ENCODE measurements around the gene UTY. TPM values are rescaled to one million over a fixed set of nuclear protein-coding genes. Genes with fewer than 3 reads are reported as not detected.

Gene UTY
- total and polyA plus RNA-seq, 9 of the 15 experiments (the other 6 are each of a cell fraction or from before 2014, with no cell fraction given): 0.09 TPM; not detected in 8

DNA sequence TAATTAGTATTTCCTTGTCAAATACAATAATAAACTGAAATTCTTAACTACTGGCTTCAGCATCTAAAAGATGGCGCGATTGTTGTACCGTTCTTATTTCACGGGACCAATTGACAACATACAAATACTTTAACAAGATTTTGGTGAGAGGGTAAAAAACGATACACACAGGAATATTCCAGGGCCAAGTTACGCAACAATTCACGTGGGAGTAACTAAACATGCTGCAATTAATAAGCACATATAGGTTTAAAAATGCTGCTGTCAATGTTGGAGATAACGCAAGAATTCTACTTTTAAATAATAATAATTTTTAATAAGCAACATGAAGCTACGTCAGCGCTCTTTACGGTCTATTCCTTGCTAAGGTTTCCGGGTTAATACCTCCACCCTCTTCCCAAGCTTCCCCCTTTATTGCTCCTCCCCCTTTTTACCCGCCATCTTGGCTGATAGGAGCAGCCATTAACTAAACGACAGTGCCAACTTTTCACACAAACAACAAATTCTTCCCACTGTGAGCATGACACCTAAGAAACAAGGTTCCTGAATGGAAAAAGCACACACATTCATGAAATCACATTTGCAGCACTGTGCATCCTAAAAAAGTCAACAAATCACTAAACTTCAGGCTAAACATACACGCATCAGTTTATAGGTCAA is 1.6 kb downstream of the UTY start:
- TF ChIP-seq CAMTA2 (CRISPR knock-in tag; conservative IDR thresholded peaks at IDR 0.05) (no peak), FOXK2 (conservative IDR thresholded peaks at IDR 0.05 in 1 of 2, IDR thresholded peaks at IDR 0.05 in 1 of 2; ENCODE audit: low read depth in 2 of 2) (no peak)
- TF ChIP-seq, protein P1, sequence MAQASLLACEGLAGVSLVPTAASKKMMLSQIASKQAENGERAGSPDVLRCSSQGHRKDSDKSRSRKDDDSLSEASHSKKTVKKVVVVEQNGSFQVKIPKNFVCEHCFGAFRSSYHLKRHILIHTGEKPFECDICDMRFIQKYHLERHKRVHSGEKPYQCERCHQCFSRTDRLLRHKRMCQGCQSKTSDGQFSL (CRISPR knock-in tag; IDR thresholded peaks at IDR 0.05): no peak
- TF ChIP-seq, protein P1 (tag; IDR thresholded peaks at IDR 0.05): no peak
- no TSS peak for BruUV-seq (replicated peaks)
- Histone ChIP-seq H3K36me3 (ENCODE audit: control insufficient read depth, insufficient read depth, low read length) (no peaks in the 10 kb centered on the region), H3K9me3 (replicated peaks; ENCODE audit: control insufficient read depth, insufficient read depth, low read depth, low read length) (no peaks in the 10 kb centered on the region), H2AFZ (ENCODE audit: low read depth, low read length) (no peak overlapping the region), H3K4me2 (ENCODE audit: insufficient read depth, low read length) (no peak overlapping the region), H3K27ac (ENCODE audit: extremely low read depth, low read depth, low read length) (no peak overlapping the region), H3K4me1 (replicated peaks in 1 of 2; ENCODE audit: control insufficient read depth in 2 of 2, insufficient read depth in 2 of 2, low read length in 2 of 2) (no peaks in the 10 kb centered on the region), H3K9ac (ENCODE audit: insufficient read depth in 1 of 2, low read depth in 2 of 2, low read length in 2 of 2) (no peak overlapping the region), H3K27me3 (ENCODE audit: control insufficient read depth in 2 of 2, insufficient read depth in 2 of 2, low read length in 2 of 2) (no peaks in the 10 kb centered on the region), H4K20me1 (replicated peaks; ENCODE audit: control insufficient read depth, insufficient read depth, low read length) (no peaks in the 10 kb centered on the region), H3K4me3 (no peak overlapping the region), H3K79me2 (ENCODE audit: control insufficient read depth, insufficient read depth, low read length) (no peaks in the 10 kb centered on the region), H3K9me1 (ENCODE audit: control insufficient read depth, insufficient read depth, low read length) (no peaks in the 10 kb centered on the region)
- WGBS (ENCODE audit: insufficient coverage, low coverage, missing lambda C conversion rate): no CpG with 5 or more reads among the region's 15 CpGs
- ChIA-PET POLR2A (no interaction called here), CTCF (ENCODE audit: low intra/inter-chr PET ratio) (no interaction called here)
- DNase-seq (ENCODE audit: extremely low read depth in 1 of 4, low spot score in 3 of 4): no peak
- intact Hi-C loops (cut with micrococcal nuclease): no loop called here
- in situ Hi-C loops (cut with MboI): no loop called here
- no peak for FAIRE-seq
- ATAC-seq: no peak

DNA sequence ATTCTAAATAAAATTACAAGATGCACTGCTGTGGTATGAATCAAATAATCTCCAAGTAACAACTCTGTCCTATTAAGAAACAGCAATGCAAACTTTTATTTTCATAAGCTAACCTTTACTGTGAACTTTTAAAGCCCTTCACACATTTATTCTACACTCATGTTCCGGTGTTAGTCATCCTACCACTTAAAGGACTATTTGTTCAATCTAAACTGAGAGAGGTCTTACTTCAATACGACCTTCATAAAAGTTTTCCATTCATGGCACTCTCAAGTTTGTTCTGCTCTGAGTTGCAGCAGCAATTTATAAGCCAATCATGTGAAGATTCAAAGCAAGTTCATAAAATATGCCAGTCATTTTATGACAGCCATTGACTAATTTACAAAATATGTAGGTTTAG is 4.8 kb downstream of the UTY start:
- DNase-seq (ENCODE audit: extremely low read depth in 1 of 4, low spot score in 3 of 4) (no peak), FAIRE-seq (no peak), ATAC-seq (no peak)
- WGBS (ENCODE audit: insufficient coverage, low coverage, missing lambda C conversion rate): no CpG with 5 or more reads among the region's 2 CpGs
- BruUV-seq (replicated peaks): no TSS peak
- H3K27ac ChIP-seq (ENCODE audit: extremely low read depth, low read depth, low read length): no peak overlapping the region
- no peaks in the 10 kb centered on the region for H3K36me3 ChIP-seq (ENCODE audit: control insufficient read depth, insufficient read depth, low read length)
- H3K9me1 ChIP-seq (ENCODE audit: control insufficient read depth, insufficient read depth, low read length): no peaks in the 10 kb centered on the region
- POLR2A ChIA-PET: no interaction called here
- no peak overlapping the region for H3K4me2 ChIP-seq (ENCODE audit: insufficient read depth, low read length)
- no peaks in the 10 kb centered on the region for H4K20me1 ChIP-seq (replicated peaks; ENCODE audit: control insufficient read depth, insufficient read depth, low read length)
- no peaks in the 10 kb centered on the region for H3K27me3 ChIP-seq (ENCODE audit: control insufficient read depth in 2 of 2, insufficient read depth in 2 of 2, low read length in 2 of 2)
- in situ Hi-C loops (cut with MboI) (no loop called here), intact Hi-C loops (cut with micrococcal nuclease) (no loop called here)
- no peaks in the 10 kb centered on the region for H3K4me1 ChIP-seq (replicated peaks in 1 of 2; ENCODE audit: control insufficient read depth in 2 of 2, insufficient read depth in 2 of 2, low read length in 2 of 2)
- H3K9me3 ChIP-seq (replicated peaks; ENCODE audit: control insufficient read depth, insufficient read depth, low read depth, low read length): no peaks in the 10 kb centered on the region
- CTCF ChIA-PET (ENCODE audit: low intra/inter-chr PET ratio): no interaction called here
- no peak overlapping the region for H3K9ac ChIP-seq (ENCODE audit: insufficient read depth in 1 of 2, low read depth in 2 of 2, low read length in 2 of 2)
- H3K79me2 ChIP-seq (ENCODE audit: control insufficient read depth, insufficient read depth, low read length): no peaks in the 10 kb centered on the region
- no peak overlapping the region for H3K4me3 ChIP-seq
- no peak overlapping the region for H2AFZ ChIP-seq (ENCODE audit: low read depth, low read length)
- no peak for TF ChIP-seq ZNF253 (CRISPR knock-in tag; conservative IDR thresholded peaks at IDR 0.05)
- TF ChIP-seq BACH1 (tag; IDR thresholded peaks at IDR 0.05): no peak
- no peak for TF ChIP-seq TFAM (CRISPR knock-in tag; conservative IDR thresholded peaks at IDR 0.05)
- no peak for TF ChIP-seq DPF2 (IDR thresholded peaks at IDR 0.05)
- TF ChIP-seq GTF2E2 (tag; IDR thresholded peaks at IDR 0.05): no peak
- TF ChIP-seq CSDE1 (IDR thresholded peaks at IDR 0.05): no peak
- no peak for TF ChIP-seq FOXK2 (conservative IDR thresholded peaks at IDR 0.05 in 1 of 2, IDR thresholded peaks at IDR 0.05 in 1 of 2; ENCODE audit: low read depth in 2 of 2)
- TF ChIP-seq CEBPG (CRISPR knock-in tag; IDR thresholded peaks at IDR 0.05): no peak
- no peak for TF ChIP-seq CEBPG (tag; conservative IDR thresholded peaks at IDR 0.05 in 1 of 2, IDR thresholded peaks at IDR 0.05 in 1 of 2)
- TF ChIP-seq, protein P2, sequence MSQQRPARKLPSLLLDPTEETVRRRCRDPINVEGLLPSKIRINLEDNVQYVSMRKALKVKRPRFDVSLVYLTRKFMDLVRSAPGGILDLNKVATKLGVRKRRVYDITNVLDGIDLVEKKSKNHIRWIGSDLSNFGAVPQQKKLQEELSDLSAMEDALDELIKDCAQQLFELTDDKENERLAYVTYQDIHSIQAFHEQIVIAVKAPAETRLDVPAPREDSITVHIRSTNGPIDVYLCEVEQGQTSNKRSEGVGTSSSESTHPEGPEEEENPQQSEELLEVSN (IDR thresholded peaks at IDR 0.05; ENCODE audit: borderline replicate concordance in 1 of 2, extremely low read depth in 1 of 2, insufficient read depth in 1 of 2, insufficient read length in 1 of 2, low read depth in 1 of 2, low read length in 1 of 2, poor library complexity in 1 of 2, severe bottlenecking in 1 of 2): no peak
- TF ChIP-seq SREBF2 (CRISPR knock-in tag; IDR thresholded peaks at IDR 0.05): no peak
- no peak for TF ChIP-seq MAFK (IDR thresholded peaks at IDR 0.05; ENCODE audit: low read length)
- TF ChIP-seq RFX1 (IDR thresholded peaks at IDR 0.05): no peak
